ENCODE results near the gene CUL3. TPM values are rescaled to one million over a fixed set of nuclear protein-coding genes. Genes with fewer than 3 reads are reported as not detected.

CUL3 gene
- total RNA-seq, 1 donor from 2014 or later = 104 TPM

- peaks cover 63% of the 10 kb centered on the region for H3K4me1 Mint-ChIP-seq (ENCODE audit: low read depth)
- H3K27ac Mint-ChIP-seq = peak overlapping the region; percentile 71
- peaks cover 4% of the 10 kb centered on the region for H3K36me3 Mint-ChIP-seq (ENCODE audit: insufficient read depth)
Measured at GRCh38 chr2:224572338-224572737, 12.8 kb downstream of the CUL3 start.

GRCh38 chr2:224570328-224570993, 14.7 kb downstream of the CUL3 start:
- DNase-seq (ENCODE audit: low spot score, unreplicated experiment) = no peak
- no peak for TF ChIP-seq CTCF (IDR thresholded peaks at IDR 0.05; ENCODE audit: unreplicated experiment)
- H3K27me3 Mint-ChIP-seq = no peaks in the 10 kb centered on the region
- H3K4me1 Mint-ChIP-seq (ENCODE audit: low read depth) = peaks cover 52% of the 10 kb centered on the region
- peaks cover 16% of the 10 kb centered on the region for H3K36me3 Mint-ChIP-seq (ENCODE audit: insufficient read depth)
- H3K27ac Mint-ChIP-seq = peak overlapping the region; percentile 8
- H3K9me3 Mint-ChIP-seq (ENCODE audit: low read depth) = peaks cover 7% of the 10 kb centered on the region
- no peak overlapping the region for H3K4me3 Mint-ChIP-seq (ENCODE audit: low read depth)

More at GRCh38 chr2:224572338-224572737, 12.8 kb downstream of the CUL3 start:
- Mint-ChIP-seq H3K4me3 (ENCODE audit: low read depth) (no peak overlapping the region), H3K27me3 (no peaks in the 10 kb centered on the region), H3K9me3 (ENCODE audit: low read depth) (peaks cover 4% of the 10 kb centered on the region)
- TF ChIP-seq CTCF (IDR thresholded peaks at IDR 0.05; ENCODE audit: unreplicated experiment) = no peak
- DNase-seq (ENCODE audit: low spot score, unreplicated experiment) = no peak

- Mint-ChIP-seq H3K27me3 (no peaks in the 10 kb centered on the region), H3K27ac (no peak overlapping the region), H3K9me3 (ENCODE audit: low read depth) (peaks cover 7% of the 10 kb centered on the region), H3K36me3 (ENCODE audit: insufficient read depth) (peaks cover 20% of the 10 kb centered on the region), H3K4me1 (ENCODE audit: low read depth) (peaks cover 46% of the 10 kb centered on the region), H3K4me3 (ENCODE audit: low read depth) (no peak overlapping the region)
- DNase-seq (ENCODE audit: low spot score, unreplicated experiment) = no peak
- no peak for TF ChIP-seq CTCF (IDR thresholded peaks at IDR 0.05; ENCODE audit: unreplicated experiment)
Measured at GRCh38 chr2:224569654-224570053, 15.5 kb downstream of the CUL3 start.

- Mint-ChIP-seq H3K4me1 (ENCODE audit: low read depth) (peaks cover 38% of the 10 kb centered on the region), H3K27me3 (no peaks in the 10 kb centered on the region), H3K4me3 (ENCODE audit: low read depth) (no peak overlapping the region), H3K27ac (no peak overlapping the region), H3K36me3 (ENCODE audit: insufficient read depth) (peaks cover 22% of the 10 kb centered on the region), H3K9me3 (ENCODE audit: low read depth) (peaks cover 7% of the 10 kb centered on the region)
- no peak for DNase-seq (ENCODE audit: low spot score, unreplicated experiment)
- no peak for TF ChIP-seq CTCF (IDR thresholded peaks at IDR 0.05; ENCODE audit: unreplicated experiment)
Measured at GRCh38 chr2:224565452-224566035, 19.6 kb downstream of the CUL3 start.

- Mint-ChIP-seq H3K27me3 (no peaks in the 10 kb centered on the region), H3K9me3 (ENCODE audit: low read depth) (peaks cover 7% of the 10 kb centered on the region), H3K4me3 (ENCODE audit: low read depth) (no peak overlapping the region), H3K4me1 (ENCODE audit: low read depth) (peaks cover 22% of the 10 kb centered on the region), H3K27ac (no peak overlapping the region), H3K36me3 (ENCODE audit: insufficient read depth) (peaks cover 22% of the 10 kb centered on the region)
- no peak for DNase-seq (ENCODE audit: low spot score, unreplicated experiment)
- no peak for TF ChIP-seq CTCF (IDR thresholded peaks at IDR 0.05; ENCODE audit: unreplicated experiment)
Measured at GRCh38 chr2:224563537-224563936, 21.6 kb downstream of the CUL3 start.
